Brain microvascular endothelial cell (primary cell): ENCODE results near the gene VPS13D.

Experiments
- DNase-seq: peaks from one replicate; pipeline ENCODE4 v3.0.0-alpha.2; 2020
- H3K27ac ChIP-seq: fragments of 250-450 bp; sonication (Bioruptor Pico); 2 replicates; pipeline ENCODE4 v1.5.1; 2020; ENCODE audit warnings: mild to moderate bottlenecking, moderate library complexity
- H3K27me3 ChIP-seq: fragments of 250-450 bp; sonication (Bioruptor Pico); replicated peaks from 2 replicates; pipeline ENCODE4 v1.5.1; 2020; ENCODE audit warnings: mild to moderate bottlenecking
- H3K36me3 ChIP-seq: fragments of 250-450 bp; sonication (Bioruptor Pico); replicated peaks from 2 replicates; pipeline ENCODE4 v1.5.1; 2020; ENCODE audit warnings: mild to moderate bottlenecking
- H3K4me3 ChIP-seq: 2 replicates; pipeline ENCODE4 v1.5.1; 2011; ENCODE audit warnings: low read depth, mild to moderate bottlenecking, control low read depth, low read length, moderate library complexity
- in situ Hi-C: cut with HindIII; loops from 2 replicates; pipeline ENCODE4 v1.10.0; 2017; ENCODE audit warnings: low sequenced_read_pairs, low pct_ligation_motif_present
- TF ChIP-seq, protein P1 (sequence below): IDR thresholded peaks from 2 replicates; pipeline ENCODE4 v1.5.1; 2011; ENCODE audit warnings: low read depth, mild to moderate bottlenecking, moderate library complexity, low read length, control low read depth, inconsistent platforms; ENCODE audit errors: missing control alignments

Gene VPS13D

DNA sequence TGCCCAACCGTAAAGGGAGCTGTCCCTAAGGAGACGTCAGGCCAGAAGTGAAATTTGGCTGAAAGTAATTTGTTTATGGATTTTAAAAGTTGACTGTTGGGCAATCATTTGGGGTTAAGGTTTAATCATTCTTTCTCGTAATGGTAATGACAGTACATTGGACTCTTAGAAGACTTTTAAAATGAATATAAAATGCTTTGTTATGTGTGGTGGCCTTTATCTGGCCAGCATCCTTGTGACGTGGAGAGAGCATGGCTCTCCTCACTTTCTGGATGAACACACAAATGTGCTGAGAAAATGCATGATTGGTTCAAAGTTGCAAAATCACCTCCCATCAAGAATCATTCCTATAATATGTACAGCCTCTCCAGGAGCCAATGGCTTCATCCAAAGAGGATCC lies 227.9 kb downstream of the VPS13D start:
- TF ChIP-seq, protein P1, sequence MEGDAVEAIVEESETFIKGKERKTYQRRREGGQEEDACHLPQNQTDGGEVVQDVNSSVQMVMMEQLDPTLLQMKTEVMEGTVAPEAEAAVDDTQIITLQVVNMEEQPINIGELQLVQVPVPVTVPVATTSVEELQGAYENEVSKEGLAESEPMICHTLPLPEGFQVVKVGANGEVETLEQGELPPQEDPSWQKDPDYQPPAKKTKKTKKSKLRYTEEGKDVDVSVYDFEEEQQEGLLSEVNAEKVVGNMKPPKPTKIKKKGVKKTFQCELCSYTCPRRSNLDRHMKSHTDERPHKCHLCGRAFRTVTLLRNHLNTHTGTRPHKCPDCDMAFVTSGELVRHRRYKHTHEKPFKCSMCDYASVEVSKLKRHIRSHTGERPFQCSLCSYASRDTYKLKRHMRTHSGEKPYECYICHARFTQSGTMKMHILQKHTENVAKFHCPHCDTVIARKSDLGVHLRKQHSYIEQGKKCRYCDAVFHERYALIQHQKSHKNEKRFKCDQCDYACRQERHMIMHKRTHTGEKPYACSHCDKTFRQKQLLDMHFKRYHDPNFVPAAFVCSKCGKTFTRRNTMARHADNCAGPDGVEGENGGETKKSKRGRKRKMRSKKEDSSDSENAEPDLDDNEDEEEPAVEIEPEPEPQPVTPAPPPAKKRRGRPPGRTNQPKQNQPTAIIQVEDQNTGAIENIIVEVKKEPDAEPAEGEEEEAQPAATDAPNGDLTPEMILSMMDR, result no peak
- Histone ChIP-seq H3K27ac (peak overlapping the region; percentile 99), H3K27me3 (no peaks in the 10 kb centered on the region), H3K4me3 (no peak overlapping the region), H3K36me3 (peaks cover 4% of the 10 kb centered on the region)
- no peak for DNase-seq
- in situ Hi-C loops, result no loop called here

DNA sequence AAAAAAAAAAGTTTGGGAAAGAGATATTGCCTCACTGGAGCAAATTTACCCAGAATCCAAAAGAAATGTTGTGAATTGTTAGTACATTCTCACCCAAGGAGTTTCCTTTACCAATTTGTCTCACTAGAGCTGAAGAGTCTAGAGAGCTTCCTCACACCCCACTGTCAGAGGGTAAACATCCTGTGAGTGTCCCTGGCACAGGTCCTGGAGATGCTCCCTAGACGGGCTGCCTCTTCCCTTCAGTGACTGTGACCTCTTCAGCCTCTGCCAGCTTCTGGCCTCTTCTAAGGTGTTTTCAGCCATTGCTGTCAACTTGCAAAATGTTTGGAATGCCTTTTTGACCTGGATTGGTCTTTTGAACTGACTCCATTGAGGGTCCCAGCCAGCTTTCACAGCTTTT lies 228.7 kb downstream of the VPS13D start:
- Histone ChIP-seq H3K4me3 (no peak overlapping the region), H3K27me3 (no peaks in the 10 kb centered on the region), H3K36me3 (peaks cover 7% of the 10 kb centered on the region), H3K27ac (peak overlapping the region; percentile 20)
- TF ChIP-seq, protein P1, result no peak
- DNase-seq, result no peak
- in situ Hi-C loops, result no loop called here

GRCh38 chr1:12460121-12460520 lies 230.3 kb downstream of the VPS13D start:
- Histone ChIP-seq H3K36me3 (peaks cover 7% of the 10 kb centered on the region), H3K27ac (no peak overlapping the region), H3K27me3 (no peaks in the 10 kb centered on the region), H3K4me3 (no peak overlapping the region)
- DNase-seq, result no peak
- in situ Hi-C loops, result no loop called here
- TF ChIP-seq, protein P1, result no peak

- H3K27ac ChIP-seq, result peak overlapping the region; percentile 82
- H3K36me3 ChIP-seq, result peaks cover 7% of the 10 kb centered on the region
Measured at GRCh38 chr1:12460911-12461621, 231.2 kb downstream of the VPS13D start.

DNA sequence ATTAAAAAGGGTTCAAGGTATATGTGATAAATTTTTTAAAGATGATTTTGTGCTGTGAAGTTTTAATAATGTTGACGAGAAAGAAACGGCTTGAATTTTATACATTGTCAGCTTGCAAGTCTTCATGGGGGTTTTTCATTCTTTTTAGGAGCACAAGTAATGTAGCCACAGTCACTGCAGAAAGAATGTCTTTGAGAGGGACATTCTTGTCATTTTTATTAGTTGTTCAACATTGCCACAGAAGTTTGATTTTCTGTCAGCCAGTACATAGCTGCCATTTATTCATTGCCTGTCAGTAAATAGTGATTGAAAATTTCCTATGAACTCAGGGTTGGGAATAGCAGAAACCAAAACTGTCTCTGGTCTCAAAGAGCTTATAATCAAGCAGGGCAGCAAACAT lies 231.9 kb downstream of the VPS13D start:
- Histone ChIP-seq H3K4me3 (no peak overlapping the region), H3K27me3 (no peaks in the 10 kb centered on the region), H3K36me3 (peaks cover 5% of the 10 kb centered on the region), H3K27ac (peak overlapping the region; percentile 82)
- TF ChIP-seq, protein P1, result no peak
- no peak for DNase-seq
- in situ Hi-C loops, result no loop called here

More at GRCh38 chr1:12460911-12461621, 231.2 kb downstream of the VPS13D start:
- in situ Hi-C loops, result no loop called here
- Histone ChIP-seq H3K27me3 (no peaks in the 10 kb centered on the region), H3K4me3 (no peak overlapping the region)
- TF ChIP-seq, protein P1, result no peak
- DNase-seq, result no peak

GRCh38 chr1:12462586-12462985 lies 232.8 kb downstream of the VPS13D start:
- TF ChIP-seq, protein P1, result no peak
- in situ Hi-C loops, result no loop called here
- H3K27me3 ChIP-seq, result no peaks in the 10 kb centered on the region
- DNase-seq, result no peak
- H3K4me3 ChIP-seq, result no peak overlapping the region
- H3K27ac ChIP-seq, result peak overlapping the region; percentile 82
- H3K36me3 ChIP-seq, result peaks cover 5% of the 10 kb centered on the region
